ENCODE results near the gene PHACTR1.

DNA sequence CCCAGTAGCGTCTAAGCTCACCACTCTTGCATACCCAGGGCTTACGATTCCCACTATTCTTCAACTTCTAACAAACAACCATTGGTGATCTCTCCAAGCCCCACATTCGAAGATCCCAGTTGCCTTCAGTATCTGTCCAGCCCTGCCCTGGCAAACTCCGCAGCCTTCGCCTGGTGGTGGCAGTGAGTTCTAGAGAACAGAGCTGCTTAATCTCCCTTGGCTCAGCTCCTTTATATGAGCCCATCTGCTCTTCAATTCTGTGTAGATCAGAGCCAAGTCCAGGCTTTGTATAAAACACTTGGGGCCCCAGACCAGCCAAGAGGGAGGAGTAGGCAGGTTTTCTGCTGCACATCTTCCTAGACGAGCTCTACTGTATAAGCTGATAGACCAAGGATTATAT lies 193.3 kb downstream of the PHACTR1 start:
- TF ChIP-seq POLR2A (IDR thresholded peaks at IDR 0.05) (no peak), POLR2AphosphoS5 (IDR thresholded peaks at IDR 0.05) (no peak)
- TF ChIP-seq, protein P1, sequence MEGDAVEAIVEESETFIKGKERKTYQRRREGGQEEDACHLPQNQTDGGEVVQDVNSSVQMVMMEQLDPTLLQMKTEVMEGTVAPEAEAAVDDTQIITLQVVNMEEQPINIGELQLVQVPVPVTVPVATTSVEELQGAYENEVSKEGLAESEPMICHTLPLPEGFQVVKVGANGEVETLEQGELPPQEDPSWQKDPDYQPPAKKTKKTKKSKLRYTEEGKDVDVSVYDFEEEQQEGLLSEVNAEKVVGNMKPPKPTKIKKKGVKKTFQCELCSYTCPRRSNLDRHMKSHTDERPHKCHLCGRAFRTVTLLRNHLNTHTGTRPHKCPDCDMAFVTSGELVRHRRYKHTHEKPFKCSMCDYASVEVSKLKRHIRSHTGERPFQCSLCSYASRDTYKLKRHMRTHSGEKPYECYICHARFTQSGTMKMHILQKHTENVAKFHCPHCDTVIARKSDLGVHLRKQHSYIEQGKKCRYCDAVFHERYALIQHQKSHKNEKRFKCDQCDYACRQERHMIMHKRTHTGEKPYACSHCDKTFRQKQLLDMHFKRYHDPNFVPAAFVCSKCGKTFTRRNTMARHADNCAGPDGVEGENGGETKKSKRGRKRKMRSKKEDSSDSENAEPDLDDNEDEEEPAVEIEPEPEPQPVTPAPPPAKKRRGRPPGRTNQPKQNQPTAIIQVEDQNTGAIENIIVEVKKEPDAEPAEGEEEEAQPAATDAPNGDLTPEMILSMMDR (IDR thresholded peaks at IDR 0.05), result no peak

Measured in prostate gland (tissue), 2 donors.